ENCODE measurements around the gene HSPG2. TPM values are rescaled to one million over a fixed set of nuclear protein-coding genes. Genes with fewer than 3 reads are reported as not detected.
A peak's percentile ranks its signal among the peaks of the same experiment; 100 is the strongest.
"Not testable (repeated sequence)": the region's sequence is repeated elsewhere in the genome, so short reads cannot be mapped to it uniquely, and the experiment has no call there.

The HSPG2 gene
- total and polyA plus RNA-seq, 2 of the 13 experiments (the other 11 are each of a cell fraction or from before 2014, with no cell fraction given): 9.1 to 13.1 TPM

GRCh38 chr1:21980515-21981220 is 43.6 kb upstream of the HSPG2 start:
- intact Hi-C loops (cut with micrococcal nuclease; ENCODE audit: unreplicated experiment); CTCF ChIA-PET (ENCODE audit: low intra/inter-chr PET ratio, low total read pairs); H3K4me3 ChIP-seq (replicated peaks in 1 of 3; ENCODE audit: insufficient read depth in 1 of 3, low read depth in 2 of 3, low read length in 3 of 3); H3K36me3 ChIP-seq (replicated peaks in 1 of 2; ENCODE audit: control insufficient read depth in 1 of 2, insufficient read depth in 2 of 2, low read length in 2 of 2); POLR2A ChIA-PET; H3K27me3 ChIP-seq (ENCODE audit: control insufficient read depth in 1 of 2, insufficient read depth in 2 of 2, low read length in 2 of 2); H3K27ac ChIP-seq (ENCODE audit: extremely low read length, insufficient read depth, low read length); BruUV-seq (replicated peaks); H3K4me2 ChIP-seq (ENCODE audit: low read depth, low read length); H3K9me3 ChIP-seq (ENCODE audit: low read length); H2AFZ ChIP-seq (ENCODE audit: low read length); H4K20me1 ChIP-seq (ENCODE audit: insufficient read depth, low read length); DNase-seq (ENCODE audit: low spot score); H3K9ac ChIP-seq (ENCODE audit: insufficient read depth, low read depth, low read length); H3K79me2 ChIP-seq (ENCODE audit: insufficient read depth, low read length); in situ Hi-C loops (cut with HindIII; ENCODE audit: extremely low pct_ligation_motif_present, low pct_unique_long_range_greater_than_20kb): not testable (repeated sequence)
- TF ChIP-seq CTCF (CRISPR knock-in tag; IDR thresholded peaks at IDR 0.05) (peak; percentile 26; the same call in 1 of the 2 replicates), STAG1 (CRISPR knock-in tag; IDR thresholded peaks at IDR 0.05) (peak; percentile 33; the same call in 1 of the 2 replicates)
- WGBS (ENCODE audit: low lambda C conversion rate): 75% methylated on average over 9 of the region's 21 CpGs
- FAIRE-seq (peak; percentile 32), ATAC-seq (peak; percentile 88)
- H3K4me1 ChIP-seq (ENCODE audit: insufficient read depth, low read length): peaks cover 28% of the 10 kb centered on the region

GRCh38 chr1:21978209-21978608 is 41.1 kb upstream of the HSPG2 start:
- POLR2A ChIA-PET; DNase-seq (ENCODE audit: low spot score); ATAC-seq; in situ Hi-C loops (cut with HindIII; ENCODE audit: extremely low pct_ligation_motif_present, low pct_unique_long_range_greater_than_20kb); H2AFZ ChIP-seq (ENCODE audit: low read length); H3K27me3 ChIP-seq (ENCODE audit: control insufficient read depth in 1 of 2, insufficient read depth in 2 of 2, low read length in 2 of 2); H3K9me3 ChIP-seq (ENCODE audit: low read length); CTCF ChIA-PET (ENCODE audit: low intra/inter-chr PET ratio, low total read pairs); H4K20me1 ChIP-seq (ENCODE audit: insufficient read depth, low read length); intact Hi-C loops (cut with micrococcal nuclease; ENCODE audit: unreplicated experiment); H3K4me3 ChIP-seq (replicated peaks in 1 of 3; ENCODE audit: insufficient read depth in 1 of 3, low read depth in 2 of 3, low read length in 3 of 3); H3K27ac ChIP-seq (ENCODE audit: extremely low read length, insufficient read depth, low read length); H3K79me2 ChIP-seq (ENCODE audit: insufficient read depth, low read length); H3K36me3 ChIP-seq (replicated peaks in 1 of 2; ENCODE audit: control insufficient read depth in 1 of 2, insufficient read depth in 2 of 2, low read length in 2 of 2); FAIRE-seq; H3K9ac ChIP-seq (ENCODE audit: insufficient read depth, low read depth, low read length); H3K4me2 ChIP-seq (ENCODE audit: low read depth, low read length); BruUV-seq (replicated peaks): not testable (repeated sequence)
- WGBS (ENCODE audit: low lambda C conversion rate): 83% methylated on average over 8 of the region's 11 CpGs
- H3K4me1 ChIP-seq (ENCODE audit: insufficient read depth, low read length): peaks cover 42% of the 10 kb centered on the region

GRCh38 chr1:21976703-21977239 is 39.7 kb upstream of the HSPG2 start, which contains the start of gene CELA3B:
CELA3B (plus strand) TSS chr1:21977022; CDS start chr1:21977040, 18 bp downstream.
- CTCF ChIA-PET (ENCODE audit: low intra/inter-chr PET ratio, low total read pairs); BruUV-seq (replicated peaks); H3K9ac ChIP-seq (ENCODE audit: insufficient read depth, low read depth, low read length); H3K9me3 ChIP-seq (ENCODE audit: low read length); in situ Hi-C loops (cut with HindIII; ENCODE audit: extremely low pct_ligation_motif_present, low pct_unique_long_range_greater_than_20kb); DNase-seq (ENCODE audit: low spot score); H3K79me2 ChIP-seq (ENCODE audit: insufficient read depth, low read length); FAIRE-seq; H2AFZ ChIP-seq (ENCODE audit: low read length); POLR2A ChIA-PET; H3K4me3 ChIP-seq (replicated peaks in 1 of 3; ENCODE audit: insufficient read depth in 1 of 3, low read depth in 2 of 3, low read length in 3 of 3); H3K27me3 ChIP-seq (ENCODE audit: control insufficient read depth in 1 of 2, insufficient read depth in 2 of 2, low read length in 2 of 2); H3K4me2 ChIP-seq (ENCODE audit: low read depth, low read length); H4K20me1 ChIP-seq (ENCODE audit: insufficient read depth, low read length); intact Hi-C loops (cut with micrococcal nuclease; ENCODE audit: unreplicated experiment); ATAC-seq; H3K27ac ChIP-seq (ENCODE audit: extremely low read length, insufficient read depth, low read length); H3K36me3 ChIP-seq (replicated peaks in 1 of 2; ENCODE audit: control insufficient read depth in 1 of 2, insufficient read depth in 2 of 2, low read length in 2 of 2): not testable (repeated sequence)
- 96% methylated on average over 5 of the region's 9 CpGs for WGBS (ENCODE audit: low lambda C conversion rate)
- H3K4me1 ChIP-seq (ENCODE audit: insufficient read depth, low read length): peaks cover 56% of the 10 kb centered on the region

GRCh38 chr1:21975296-21975695 is 38.2 kb upstream of the HSPG2 start:
- BruUV-seq (replicated peaks); FAIRE-seq; ATAC-seq; in situ Hi-C loops (cut with HindIII; ENCODE audit: extremely low pct_ligation_motif_present, low pct_unique_long_range_greater_than_20kb); H3K4me3 ChIP-seq (replicated peaks in 1 of 3; ENCODE audit: insufficient read depth in 1 of 3, low read depth in 2 of 3, low read length in 3 of 3); H3K27me3 ChIP-seq (ENCODE audit: control insufficient read depth in 1 of 2, insufficient read depth in 2 of 2, low read length in 2 of 2); H3K79me2 ChIP-seq (ENCODE audit: insufficient read depth, low read length); H3K27ac ChIP-seq (ENCODE audit: extremely low read length, insufficient read depth, low read length); H4K20me1 ChIP-seq (ENCODE audit: insufficient read depth, low read length); H3K36me3 ChIP-seq (replicated peaks in 1 of 2; ENCODE audit: control insufficient read depth in 1 of 2, insufficient read depth in 2 of 2, low read length in 2 of 2); CTCF ChIA-PET (ENCODE audit: low intra/inter-chr PET ratio, low total read pairs); DNase-seq (ENCODE audit: low spot score); intact Hi-C loops (cut with micrococcal nuclease; ENCODE audit: unreplicated experiment); H3K9ac ChIP-seq (ENCODE audit: insufficient read depth, low read depth, low read length); H2AFZ ChIP-seq (ENCODE audit: low read length); H3K4me2 ChIP-seq (ENCODE audit: low read depth, low read length); POLR2A ChIA-PET; H3K9me3 ChIP-seq (ENCODE audit: low read length): not testable (repeated sequence)
- H3K4me1 ChIP-seq (ENCODE audit: insufficient read depth, low read length): peaks cover 71% of the 10 kb centered on the region
- WGBS (ENCODE audit: low lambda C conversion rate): 93% methylated on average over 9 of the region's 9 CpGs
